Measurements from ENCODE around the gene GPR37L1. TPM values are rescaled to one million over a fixed set of nuclear protein-coding genes. Genes with fewer than 3 reads are reported as not detected.
A peak's percentile ranks its signal among the peaks of the same experiment; 100 is the strongest.

GPR37L1 gene
- total and polyA plus RNA-seq, 12 donors = 0.03 to 0.20 (median 0.05) TPM; not detected in 7

GRCh38 chr1:202093858-202094257 lies 28.9 kb upstream of the GPR37L1 start:
- WGBS, 2 donors = 95% methylated on average over 6 of the region's 6 CpGs
- intact Hi-C loops (cut with DNase I) = no loop called here
- no peak for DNase-seq
- Histone ChIP-seq H3K27ac (no peak overlapping the region), H3K36me3 (no peaks in the 10 kb centered on the region), H3K4me1 (no peaks in the 10 kb centered on the region), H3K27me3 (no peaks in the 10 kb centered on the region), H3K9me3 (no peaks in the 10 kb centered on the region), H3K4me3 (no peak overlapping the region)
- no peak for ATAC-seq
- TF ChIP-seq CTCF (IDR thresholded peaks at IDR 0.05) = no peak

- Histone ChIP-seq H3K27me3 (no peaks in the 10 kb centered on the region), H3K36me3 (no peaks in the 10 kb centered on the region), H3K27ac (no peak overlapping the region), H3K4me3 (no peak overlapping the region), H3K9me3 (no peaks in the 10 kb centered on the region), H3K4me1 (peaks cover 0 to 2% (median 0%) of the 10 kb centered on the region in 9 donors)
- no peak for TF ChIP-seq CTCF (IDR thresholded peaks at IDR 0.05)
- DNase-seq (no peak), ATAC-seq (no peak)
- 71 to 78% methylated on average over 4 of the region's 4 CpGs for WGBS, 2 donors
- intact Hi-C loops (cut with DNase I) = no loop called here
Measured at GRCh38 chr1:202101184-202101583, 21.5 kb upstream of the GPR37L1 start.

- TF ChIP-seq CTCF (IDR thresholded peaks at IDR 0.05) = no peak
- Histone ChIP-seq H3K27me3 (no peaks in the 10 kb centered on the region), H3K4me1 (peaks cover 0 to 28% (median 20%) of the 10 kb centered on the region in 9 donors), H3K36me3 (no peaks in the 10 kb centered on the region), H3K27ac (no peak overlapping the region), H3K9me3 (no peaks in the 10 kb centered on the region), H3K4me3 (no peak overlapping the region)
- ATAC-seq (no peak), DNase-seq (no peak)
- intact Hi-C loops (cut with DNase I) = loop anchor here in 1 of 10 donors (1.0 kb wide), 1 partner anchor 13 kb away; no protein-coding TSS in a partner anchor
- WGBS, 2 donors = 89 to 93% methylated on average over 10 of the region's 10 CpGs
Measured at GRCh38 chr1:202104073-202104472, 18.6 kb upstream of the GPR37L1 start.

GRCh38 chr1:202105571-202106339 lies 17.0 kb upstream of the GPR37L1 start:
- H3K4me3 ChIP-seq = no peak overlapping the region
- ATAC-seq (no peak), DNase-seq (peak in 1 of 2 donors; percentile 18)
- no peak for TF ChIP-seq CTCF (IDR thresholded peaks at IDR 0.05)
- WGBS, 2 donors = 53 to 56% methylated on average over 10 of the region's 10 CpGs
- H3K27ac ChIP-seq = peak overlapping the region in 2 of 10 donors; percentile 90 to 93
- H3K36me3 ChIP-seq = no peaks in the 10 kb centered on the region
- no peaks in the 10 kb centered on the region for H3K27me3 ChIP-seq
- H3K9me3 ChIP-seq = no peaks in the 10 kb centered on the region
- H3K4me1 ChIP-seq = peaks cover 0 to 31% (median 20%) of the 10 kb centered on the region in 9 donors
- intact Hi-C loops (cut with DNase I) = loop anchor here in 1 of 10 donors (2.0 kb wide), 1 partner anchor 49 kb away; no protein-coding TSS in a partner anchor
